HEK293 (cell line): Measurements from ENCODE around the gene S100A6.
A peak's percentile ranks its signal among the peaks of the same experiment; 100 is the strongest.

ENCODE experiments used
- CTCF ChIA-PET: fragments of 350-600 bp; formaldehyde crosslinking; extraction: SDS; loops from one replicate; lab custom pipeline; 2021; ENCODE audit warnings: antibody characterized with exemption; lab: Yijun Ruan, JAX
- POLR2A ChIA-PET: fragments of 300-600 bp; formaldehyde crosslinking; extraction: SDS; loops from one replicate; lab custom pipeline; 2020; ENCODE audit warnings: antibody characterized with exemption, inconsistent platforms; lab: Yijun Ruan, JAX
- H3K27ac ChIP-seq: fragments of 200-500 bp; sonication (Bioruptor generic); 2 replicates; pipeline ENCODE4 v1.5.1; 2014; ENCODE audit warnings: low read depth, low read length, control low read depth, inconsistent platforms; ENCODE audit errors: extremely low read depth
- H3K36me3 ChIP-seq, 2 experiments: fragments of 200-500 bp in 1 of 2; sonication (Bioruptor generic) in 1 of 2; 1 replicate in 1 of 2; 2 replicates in 1 of 2; pipeline ENCODE4 v1.5.1; 2014 to 2017; ENCODE audit warnings: inconsistent platforms in 2 of 2, low read length in 2 of 2; ENCODE audit not compliant: control insufficient read depth in 2 of 2, insufficient read depth in 1 of 2
- H3K4me1 ChIP-seq: fragments of 200-500 bp; sonication (Bioruptor generic); 2 replicates; pipeline ENCODE4 v1.5.1; 2014; ENCODE audit warnings: mild to moderate bottlenecking, low read length, inconsistent platforms; ENCODE audit not compliant: control insufficient read depth, insufficient read depth
- H3K4me3 ChIP-seq: 2 replicates; pipeline ENCODE4 v1.5.1; 2011; ENCODE audit warnings: low read depth, mild to moderate bottlenecking, control low read depth, low read length, moderate library complexity
- H3K9me3 ChIP-seq: fragments of 200-500 bp; sonication (Bioruptor generic); 2 replicates; pipeline ENCODE4 v1.5.1; 2014; ENCODE audit warnings: low read depth, low read length, inconsistent platforms; ENCODE audit not compliant: control insufficient read depth, insufficient read depth
- EGR2 ChIP-seq: fragments of 450-650 bp; formaldehyde crosslinking; IDR thresholded peaks from 2 replicates; pipeline ENCODE4 v1.5.1; 2016; ENCODE audit warnings: low read depth, missing biosample characterization, missing genetic modification characterization
- GFI1B ChIP-seq: fragments of 450-650 bp; formaldehyde crosslinking; IDR thresholded peaks from 2 replicates; pipeline ENCODE4 v1.5.1; 2016; ENCODE audit warnings: missing biosample characterization, missing genetic modification characterization
- GLI2 ChIP-seq: fragments of 450-650 bp; formaldehyde crosslinking; IDR thresholded peaks from 2 replicates; pipeline ENCODE4; 2017; ENCODE audit warnings: missing biosample characterization, missing genetic modification characterization, low read depth, borderline replicate concordance
- KLF16 ChIP-seq: fragments of 450-650 bp; formaldehyde crosslinking; IDR thresholded peaks from 2 replicates; pipeline ENCODE4 v1.5.1; 2017; ENCODE audit warnings: missing biosample characterization, missing genetic modification characterization
- KLF9 ChIP-seq: fragments of 450-650 bp; formaldehyde crosslinking; IDR thresholded peaks from 2 replicates; pipeline ENCODE4 v1.5.1; 2016; ENCODE audit warnings: missing biosample characterization, missing genetic modification characterization, low read depth
- MYNN ChIP-seq: fragments of 450-650 bp; formaldehyde crosslinking; IDR thresholded peaks from 2 replicates; pipeline ENCODE4 v1.5.1; 2016; ENCODE audit warnings: missing biosample characterization, missing genetic modification characterization, borderline replicate concordance
- OSR2 ChIP-seq: fragments of 450-650 bp; formaldehyde crosslinking; IDR thresholded peaks from 2 replicates; pipeline ENCODE4 v1.5.1; 2016; ENCODE audit warnings: missing biosample characterization, missing genetic modification characterization
- PRDM1 ChIP-seq: fragments of 450-650 bp; formaldehyde crosslinking; IDR thresholded peaks from 2 replicates; pipeline ENCODE4; 2016; ENCODE audit warnings: missing biosample characterization, missing genetic modification characterization
- SETDB1 ChIP-seq: IDR thresholded peaks from one replicate; pipeline ENCODE4 v1.6.1; 2017; ENCODE audit warnings: mild to moderate bottlenecking, low read length, moderate library complexity, mixed read lengths; ENCODE audit not compliant: insufficient read length
- SP2 ChIP-seq: fragments of 450-650 bp; formaldehyde crosslinking; IDR thresholded peaks from 2 replicates; pipeline ENCODE4 v1.5.1; 2016; ENCODE audit warnings: missing biosample characterization, missing genetic modification characterization
- SP7 ChIP-seq: fragments of 450-650 bp; formaldehyde crosslinking; IDR thresholded peaks from 2 replicates; pipeline ENCODE4 v1.5.1; 2016; ENCODE audit warnings: missing biosample characterization, missing genetic modification characterization
- ZBTB21 ChIP-seq: fragments of 450-650 bp; formaldehyde crosslinking; IDR thresholded peaks from 2 replicates; pipeline ENCODE4 v1.5.1; 2017; ENCODE audit warnings: missing biosample characterization, missing genetic modification characterization
- ZBTB48 ChIP-seq: fragments of 450-650 bp; formaldehyde crosslinking; IDR thresholded peaks from 2 replicates; pipeline ENCODE4 v1.5.1; 2016; ENCODE audit warnings: missing biosample characterization, missing genetic modification characterization
- ZEB2 ChIP-seq: fragments of 450-650 bp; formaldehyde crosslinking; IDR thresholded peaks from 2 replicates; pipeline ENCODE4 v1.5.1; 2016; ENCODE audit warnings: missing biosample characterization, missing genetic modification characterization
- ZNF10 ChIP-seq: fragments of 450-650 bp; formaldehyde crosslinking; IDR thresholded peaks from 2 replicates; pipeline ENCODE4 v1.5.1; 2017; ENCODE audit warnings: missing biosample characterization, missing genetic modification characterization
- ZNF112 ChIP-seq: fragments of 450-650 bp; formaldehyde crosslinking; IDR thresholded peaks from 2 replicates; pipeline ENCODE4 v1.5.0; 2017; ENCODE audit warnings: missing biosample characterization, missing genetic modification characterization
- ZNF221 ChIP-seq: fragments of 450-650 bp; formaldehyde crosslinking; IDR thresholded peaks from 2 replicates; pipeline ENCODE4 v1.5.1; 2017; ENCODE audit warnings: missing biosample characterization, missing genetic modification characterization, borderline replicate concordance
- ZNF530 ChIP-seq: fragments of 450-650 bp; formaldehyde crosslinking; IDR thresholded peaks from 2 replicates; pipeline ENCODE4 v1.5.1; 2016; ENCODE audit warnings: low read depth, missing biosample characterization, missing genetic modification characterization
- ZNF600 ChIP-seq: fragments of 450-650 bp; formaldehyde crosslinking; IDR thresholded peaks from 2 replicates; pipeline ENCODE4 v1.5.1; 2016; ENCODE audit warnings: missing biosample characterization, missing genetic modification characterization
- ZNF621 ChIP-seq: fragments of 450-650 bp; formaldehyde crosslinking; IDR thresholded peaks from 2 replicates; pipeline ENCODE4 v1.5.1; 2017; ENCODE audit warnings: missing biosample characterization, missing genetic modification characterization
- ZNF670 ChIP-seq: fragments of 450-650 bp; formaldehyde crosslinking; IDR thresholded peaks from 2 replicates; pipeline ENCODE4 v1.5.1; 2016; ENCODE audit warnings: missing biosample characterization, missing genetic modification characterization, low read depth
- ZSCAN16 ChIP-seq: fragments of 450-650 bp; formaldehyde crosslinking; IDR thresholded peaks from 2 replicates; pipeline ENCODE4 v1.5.1; 2016; ENCODE audit warnings: missing biosample characterization, missing genetic modification characterization
- ZSCAN23 ChIP-seq: fragments of 450-650 bp; formaldehyde crosslinking; IDR thresholded peaks from 2 replicates; pipeline ENCODE4 v1.5.1; 2016; ENCODE audit warnings: missing biosample characterization, missing genetic modification characterization
- ZSCAN30 ChIP-seq: fragments of 450-650 bp; IDR thresholded peaks from 2 replicates; pipeline ENCODE4 v1.5.1; 2018; ENCODE audit warnings: missing biosample characterization, mild to moderate bottlenecking, missing genetic modification characterization, moderate library complexity
- ZXDB ChIP-seq: fragments of 450-650 bp; formaldehyde crosslinking; IDR thresholded peaks from 2 replicates; pipeline ENCODE4 v1.5.1; 2016; ENCODE audit warnings: missing biosample characterization, missing genetic modification characterization
- TF ChIP-seq, protein P1 (sequence below): fragments of 450-650 bp; formaldehyde crosslinking; IDR thresholded peaks from 2 replicates; pipeline ENCODE4 v1.5.1; 2017; ENCODE audit warnings: missing biosample characterization, missing genetic modification characterization
- TF ChIP-seq, protein P2 (sequence below): fragments of 450-650 bp; formaldehyde crosslinking; IDR thresholded peaks from 2 replicates; pipeline ENCODE4 v1.5.1; 2017; ENCODE audit warnings: missing biosample characterization, missing genetic modification characterization
- TF ChIP-seq, protein P3 (sequence below): fragments of 450-650 bp; formaldehyde crosslinking; IDR thresholded peaks from 2 replicates; pipeline ENCODE4 v1.5.1; 2017; ENCODE audit warnings: missing biosample characterization, missing genetic modification characterization

S100A6 gene

DNA sequence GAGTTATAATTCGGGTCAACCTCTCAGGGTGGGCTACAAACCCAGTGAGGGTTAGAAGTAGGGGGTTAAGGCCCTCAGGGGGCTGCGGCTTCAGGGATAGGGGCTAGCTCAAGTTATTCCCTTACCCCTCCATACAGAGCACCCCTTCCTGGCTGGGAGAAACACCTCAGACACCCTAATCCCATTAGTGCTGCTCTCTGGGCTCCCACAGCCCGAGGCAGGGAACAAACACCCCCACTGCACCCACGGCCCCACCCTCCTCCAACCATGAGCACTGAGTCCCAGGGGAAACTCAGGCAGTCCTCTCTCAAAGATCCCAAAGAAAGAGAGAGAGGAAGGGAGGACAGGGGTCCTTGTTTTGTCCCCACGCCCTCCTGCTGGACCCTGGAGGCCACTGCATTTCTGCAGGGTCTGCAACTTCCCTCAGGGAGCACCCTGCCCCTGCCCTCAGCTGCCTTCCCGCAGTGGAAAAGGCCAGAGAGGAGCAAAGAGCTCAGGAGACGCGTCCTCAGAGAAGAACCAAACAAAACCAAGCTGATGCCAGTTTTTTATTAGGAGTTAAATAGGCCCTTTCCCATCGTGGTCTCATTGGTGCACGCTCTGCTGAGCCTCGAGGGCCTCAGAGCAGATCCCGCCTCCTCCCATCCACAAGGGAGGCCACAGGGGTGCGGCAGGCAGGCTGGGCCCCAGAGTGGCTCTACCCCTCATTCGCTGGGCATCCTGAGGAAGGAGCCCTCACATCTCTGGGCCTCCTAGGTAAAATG is 11.2 kb upstream of the S100A6 start (continued):
- TF ChIP-seq ZNF670 (tag by site-specific recombination) (no peak), OSR2 (tag by site-specific recombination) (no peak), ZNF10 (no peak), EGR2 (tag by site-specific recombination) (peak; percentile 44; the same call in 1 of the 2 replicates), ZSCAN16 (tag by site-specific recombination) (no peak), KLF9 (tag by site-specific recombination) (no peak), PRDM1 (tag by site-specific recombination) (no peak)
- TF ChIP-seq, protein P1, sequence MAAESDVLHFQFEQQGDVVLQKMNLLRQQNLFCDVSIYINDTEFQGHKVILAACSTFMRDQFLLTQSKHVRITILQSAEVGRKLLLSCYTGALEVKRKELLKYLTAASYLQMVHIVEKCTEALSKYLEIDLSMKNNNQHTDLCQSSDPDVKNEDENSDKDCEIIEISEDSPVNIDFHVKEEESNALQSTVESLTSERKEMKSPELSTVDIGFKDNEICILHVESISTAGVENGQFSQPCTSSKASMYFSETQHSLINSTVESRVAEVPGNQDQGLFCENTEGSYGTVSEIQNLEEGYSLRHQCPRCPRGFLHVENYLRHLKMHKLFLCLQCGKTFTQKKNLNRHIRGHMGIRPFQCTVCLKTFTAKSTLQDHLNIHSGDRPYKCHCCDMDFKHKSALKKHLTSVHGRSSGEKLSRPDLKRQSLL: no peak

DNA sequence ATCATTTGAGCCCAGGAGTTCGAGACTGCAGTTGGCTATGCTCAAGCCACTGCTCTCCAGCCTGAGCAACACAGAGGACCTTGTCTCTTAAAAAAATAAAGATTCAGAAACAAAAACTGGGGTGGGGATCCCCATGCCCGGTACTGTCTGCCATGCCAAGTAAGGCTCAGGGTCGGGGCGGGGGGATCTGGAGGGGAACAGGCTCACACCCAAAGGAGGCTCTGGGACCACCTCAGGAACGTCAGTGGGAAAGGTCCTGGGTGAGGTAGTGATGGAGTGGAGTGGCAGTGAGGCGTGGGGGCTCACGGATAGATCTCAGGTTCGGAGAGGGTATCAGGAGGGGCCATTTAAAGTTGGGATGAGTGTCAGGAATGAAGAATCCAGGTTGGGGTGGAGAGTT is 10.6 kb upstream of the S100A6 start:
- H3K4me3 ChIP-seq: no peak overlapping the region
- ChIA-PET POLR2A (interaction anchor here (0.7 kb wide), 1 partner anchor 16 kb away, joined by 3 read pairs; no protein-coding TSS in a partner anchor), CTCF (interaction anchor here (0.7 to 4.1 kb wide), 4 partner anchors 13 to 829 kb away, joined by 3 to 26 read pairs (median 13); no protein-coding TSS in a partner anchor)
- no peaks in the 10 kb centered on the region for H3K36me3 ChIP-seq
- TF ChIP-seq ZNF112 (tag by site-specific recombination) (no peak), SETDB1 (no peak), SP2 (tag by site-specific recombination) (no peak), KLF16 (tag by site-specific recombination) (no peak)
- TF ChIP-seq, protein P2, sequence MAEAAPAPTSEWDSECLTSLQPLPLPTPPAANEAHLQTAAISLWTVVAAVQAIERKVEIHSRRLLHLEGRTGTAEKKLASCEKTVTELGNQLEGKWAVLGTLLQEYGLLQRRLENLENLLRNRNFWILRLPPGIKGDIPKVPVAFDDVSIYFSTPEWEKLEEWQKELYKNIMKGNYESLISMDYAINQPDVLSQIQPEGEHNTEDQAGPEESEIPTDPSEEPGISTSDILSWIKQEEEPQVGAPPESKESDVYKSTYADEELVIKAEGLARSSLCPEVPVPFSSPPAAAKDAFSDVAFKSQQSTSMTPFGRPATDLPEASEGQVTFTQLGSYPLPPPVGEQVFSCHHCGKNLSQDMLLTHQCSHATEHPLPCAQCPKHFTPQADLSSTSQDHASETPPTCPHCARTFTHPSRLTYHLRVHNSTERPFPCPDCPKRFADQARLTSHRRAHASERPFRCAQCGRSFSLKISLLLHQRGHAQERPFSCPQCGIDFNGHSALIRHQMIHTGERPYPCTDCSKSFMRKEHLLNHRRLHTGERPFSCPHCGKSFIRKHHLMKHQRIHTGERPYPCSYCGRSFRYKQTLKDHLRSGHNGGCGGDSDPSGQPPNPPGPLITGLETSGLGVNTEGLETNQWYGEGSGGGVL (tag by site-specific recombination): no peak
- TF ChIP-seq, all 188 proteins: peak for 0
- peaks cover 2% of the 10 kb centered on the region; the same call in 1 of the 2 replicates for H3K4me1 ChIP-seq
- H3K27ac ChIP-seq: no peak overlapping the region
- H3K9me3 ChIP-seq: no peaks in the 10 kb centered on the region

DNA sequence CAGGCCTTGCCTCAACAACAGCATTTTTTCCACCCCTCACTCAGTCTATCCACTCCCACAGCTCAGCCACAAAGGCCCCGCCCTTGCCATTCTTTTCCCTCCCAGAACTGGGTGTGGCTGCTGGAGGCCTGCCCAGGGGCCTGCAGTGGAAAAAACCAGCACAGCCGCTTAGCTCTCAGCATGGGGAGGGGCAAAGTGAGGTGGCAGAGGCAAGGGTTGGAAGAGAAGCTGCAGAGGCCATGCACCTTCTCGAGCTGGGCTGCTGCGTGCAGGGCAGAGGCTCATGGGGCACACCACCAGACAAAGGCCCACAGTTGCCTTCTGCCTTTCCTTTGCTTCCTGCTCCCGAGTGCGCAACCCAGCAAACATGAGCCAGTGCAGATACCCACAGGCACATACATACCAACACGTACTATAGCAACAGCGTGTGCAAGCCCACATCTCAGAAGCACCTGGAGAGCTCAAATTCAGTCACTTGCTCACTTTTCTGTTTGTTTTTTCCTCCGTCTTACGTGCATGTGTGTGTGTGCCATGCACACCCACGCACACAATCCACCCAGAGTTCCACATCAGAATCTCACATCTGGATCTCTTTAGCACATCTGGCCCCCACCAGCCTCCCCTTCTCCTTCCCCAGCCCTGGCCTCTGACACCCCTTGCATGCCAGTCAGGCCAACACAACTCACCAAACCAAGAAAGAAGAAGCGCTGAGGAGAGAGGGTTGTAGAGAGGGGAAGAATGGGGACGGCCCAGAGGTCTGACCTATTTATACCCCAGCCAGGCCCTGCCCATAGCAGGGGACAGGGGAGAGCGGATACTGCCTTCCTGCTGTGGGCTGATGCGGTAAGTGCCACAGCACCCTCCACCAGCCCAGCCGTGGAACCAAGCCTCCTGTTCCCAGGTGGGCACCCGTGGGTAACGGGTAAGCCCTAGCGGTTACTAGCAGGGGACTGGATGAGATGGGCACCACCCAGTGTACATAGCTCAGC is 9.6 kb upstream of the S100A6 start, which contains the start of gene S100A4:
Gene S100A4 (minus strand): TSS at position 740 of the 989 bp plus-strand sequence. CDS start 1,012 bp downstream, outside the sequence.
- ChIA-PET POLR2A (interaction anchor here (0.7 to 2.1 kb wide), 10 partner anchors 10 to 93 kb away, joined by 3 to 27 read pairs (median 4); partner anchors contain the start of genes CHTOP, S100A13, S100A2 and S100A6), CTCF (interaction anchor here (0.6 to 4.1 kb wide), 10 partner anchors 9 to 830 kb away, joined by 3 to 26 read pairs (median 4); partner anchors contain the start of gene S100A13)
- Histone ChIP-seq H3K4me3 (no peak within 1 kb of the TSS), H3K27ac (peak within 1 kb of the TSS; percentile 11; the same call in 1 of the 2 replicates), H3K36me3 (no peaks in the 10 kb centered on the region), H3K9me3 (no peaks in the 10 kb centered on the region), H3K4me1 (peaks cover 2% of the 10 kb centered on the region; the same call in 1 of the 2 replicates)
- TF ChIP-seq ZXDB (tag by site-specific recombination) (peak; percentile 62; the same call in 1 of the 2 replicates), ZBTB21 (tag by site-specific recombination) (no peak), ZNF530 (no peak), ZSCAN23 (tag by site-specific recombination) (no peak), ZNF221 (no peak), MYNN (no peak), ZNF621 (tag by site-specific recombination) (no peak), GLI2 (tag by site-specific recombination) (no peak), ZBTB48 (peak; percentile 96), ZNF600 (tag by site-specific recombination) (peak; percentile 85), ZSCAN30 (tag by site-specific recombination) (peak; percentile 95), ZEB2 (tag by site-specific recombination) (peak; percentile 31; the same call in 1 of the 2 replicates), GFI1B (no peak), SP7 (tag by site-specific recombination) (peak; percentile 38; the same call in 1 of the 2 replicates)
- TF ChIP-seq, protein P3, sequence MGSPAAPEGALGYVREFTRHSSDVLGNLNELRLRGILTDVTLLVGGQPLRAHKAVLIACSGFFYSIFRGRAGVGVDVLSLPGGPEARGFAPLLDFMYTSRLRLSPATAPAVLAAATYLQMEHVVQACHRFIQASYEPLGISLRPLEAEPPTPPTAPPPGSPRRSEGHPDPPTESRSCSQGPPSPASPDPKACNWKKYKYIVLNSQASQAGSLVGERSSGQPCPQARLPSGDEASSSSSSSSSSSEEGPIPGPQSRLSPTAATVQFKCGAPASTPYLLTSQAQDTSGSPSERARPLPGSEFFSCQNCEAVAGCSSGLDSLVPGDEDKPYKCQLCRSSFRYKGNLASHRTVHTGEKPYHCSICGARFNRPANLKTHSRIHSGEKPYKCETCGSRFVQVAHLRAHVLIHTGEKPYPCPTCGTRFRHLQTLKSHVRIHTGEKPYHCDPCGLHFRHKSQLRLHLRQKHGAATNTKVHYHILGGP (tag by site-specific recombination): no peak
